GM23338 (cell line): ENCODE results near the gene ERC1. TPM values are rescaled to one million over a fixed set of nuclear protein-coding genes. Genes with fewer than 3 reads are reported as not detected.

ENCODE experiments used
- CREB1 ChIP-seq: fragments of 250-450 bp; sonication (Bioruptor Pico); IDR thresholded peaks from 2 replicates; pipeline ENCODE4 v1.5.0; 2020; ENCODE audit warnings: low read depth, mild to moderate bottlenecking, moderate library complexity
- ETS1 ChIP-seq: IDR thresholded peaks from 2 replicates; pipeline ENCODE4 v1.6.1; 2016; ENCODE audit warnings: antibody characterized with exemption
- EZH2 ChIP-seq: fragments of 200-600 bp; sonication (generic); IDR thresholded peaks from one replicate; pipeline ENCODE4 v1.8.0; 2017; ENCODE audit warnings: antibody characterized with exemption, mild to moderate bottlenecking, low read depth; ENCODE audit not compliant: unreplicated experiment
- JUNB ChIP-seq: IDR thresholded peaks from one replicate; pipeline ENCODE4 v1.6.1; 2016; ENCODE audit warnings: antibody characterized with exemption; ENCODE audit not compliant: unreplicated experiment
- NANOG ChIP-seq: IDR thresholded peaks from 2 replicates; pipeline ENCODE4 v1.6.1; 2016; ENCODE audit warnings: antibody characterized with exemption, borderline replicate concordance
- POLR2AphosphoS5 ChIP-seq: IDR thresholded peaks from 2 replicates; pipeline ENCODE4 v1.6.1; 2016; ENCODE audit warnings: antibody characterized with exemption, low read depth
- REST ChIP-seq: IDR thresholded peaks from one replicate; pipeline ENCODE4 v1.6.1; 2018; ENCODE audit warnings: antibody characterized with exemption; ENCODE audit not compliant: unreplicated experiment
- STAT1 ChIP-seq: IDR thresholded peaks from one replicate; pipeline ENCODE4 v1.6.1; 2016; ENCODE audit warnings: antibody characterized with exemption; ENCODE audit not compliant: unreplicated experiment
- ZNF114 ChIP-seq: fragments of 250-450 bp; sonication (Bioruptor Pico); IDR thresholded peaks from 2 replicates; pipeline ENCODE4 v1.5.0; 2020; ENCODE audit warnings: mild to moderate bottlenecking, moderate library complexity
- ZNF331 ChIP-seq: fragments of 250-450 bp; sonication (Bioruptor Pico); IDR thresholded peaks from 2 replicates; pipeline ENCODE4 v1.5.0; 2020; ENCODE audit warnings: low read depth, mild to moderate bottlenecking, moderate library complexity
- ZNF462 ChIP-seq: fragments of 250-450 bp; sonication (Bioruptor Pico); IDR thresholded peaks from 2 replicates; pipeline ENCODE4 v1.5.0; 2020; ENCODE audit warnings: mild to moderate bottlenecking, moderate library complexity
- polyA plus RNA-seq: library from polyadenylated mRNA; unstranded; fragments of >200 nt; fragmentation: Nextera tagmentation; extraction: Ambion mirVana; gene quantifications from 2 replicates; pipeline ENCODE4 v1.2.1, GENCODE V29; 2016
- total RNA-seq: library from RNA; depleted of rRNA; stranded (reverse); fragments of >200 nt; shearing (Covaris generic); gene quantifications from 2 replicates; pipeline ENCODE4 v1.2.3, GENCODE V29; 2014

Gene ERC1
- total and polyA plus RNA-seq, 2 experiments from 2014 or later = 28.1 to 35.3 TPM

- TF ChIP-seq ZNF462 (CRISPR knock-in tag) = no peak
- TF ChIP-seq ZNF114 = no peak
- TF ChIP-seq REST = no peak
- TF ChIP-seq POLR2AphosphoS5 = no peak
- no peak for TF ChIP-seq CREB1
- TF ChIP-seq ZNF331 (CRISPR knock-in tag) = no peak
- no peak for TF ChIP-seq JUNB
- TF ChIP-seq ETS1 = no peak
- TF ChIP-seq EZH2 = no peak
- TF ChIP-seq STAT1 = no peak
- TF ChIP-seq NANOG = no peak
These were observed 213.6 kb downstream of the ERC1 start (continued) for GRCh38 chr12:1204581-1205121.
